ENCODE measurements around the gene KLF6.
A peak's percentile ranks its signal among the peaks of the same experiment; 100 is the strongest.

KLF6 gene

DNA sequence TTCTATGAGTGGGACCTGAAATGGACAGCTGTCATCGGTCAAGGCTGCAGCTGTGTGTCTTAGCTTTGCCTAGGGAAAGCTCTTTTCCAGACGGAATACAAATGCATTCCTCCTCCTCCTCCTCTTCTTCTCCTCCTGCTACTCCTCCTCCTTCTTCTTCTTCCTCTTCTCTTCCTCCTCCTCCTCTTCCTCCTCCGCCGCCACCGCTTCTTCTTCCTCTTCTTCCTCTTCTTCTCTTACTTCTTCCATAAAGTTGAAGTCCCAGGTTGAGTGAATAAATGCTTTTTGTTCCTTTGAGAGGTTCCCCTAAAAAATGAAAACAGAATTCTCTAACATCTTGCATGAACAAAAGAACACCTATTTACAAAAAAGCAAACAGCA, 28.7 kb downstream of the KLF6 start:
- Mint-ChIP-seq H3K9me3 (peaks cover 11 to 12% of the 10 kb centered on the region in 2 donors), H3K36me3 (peaks cover 3 to 18% of the 10 kb centered on the region in 2 donors), H3K4me1 (peaks cover 47 to 70% of the 10 kb centered on the region in 2 donors), H3K4me3 (no peak overlapping the region), H3K27ac (peak overlapping the region; percentile 99), H3K27me3 (no peaks in the 10 kb centered on the region)
- DNase-seq: no peak
- ATAC-seq (replicated peaks): no peak

DNA sequence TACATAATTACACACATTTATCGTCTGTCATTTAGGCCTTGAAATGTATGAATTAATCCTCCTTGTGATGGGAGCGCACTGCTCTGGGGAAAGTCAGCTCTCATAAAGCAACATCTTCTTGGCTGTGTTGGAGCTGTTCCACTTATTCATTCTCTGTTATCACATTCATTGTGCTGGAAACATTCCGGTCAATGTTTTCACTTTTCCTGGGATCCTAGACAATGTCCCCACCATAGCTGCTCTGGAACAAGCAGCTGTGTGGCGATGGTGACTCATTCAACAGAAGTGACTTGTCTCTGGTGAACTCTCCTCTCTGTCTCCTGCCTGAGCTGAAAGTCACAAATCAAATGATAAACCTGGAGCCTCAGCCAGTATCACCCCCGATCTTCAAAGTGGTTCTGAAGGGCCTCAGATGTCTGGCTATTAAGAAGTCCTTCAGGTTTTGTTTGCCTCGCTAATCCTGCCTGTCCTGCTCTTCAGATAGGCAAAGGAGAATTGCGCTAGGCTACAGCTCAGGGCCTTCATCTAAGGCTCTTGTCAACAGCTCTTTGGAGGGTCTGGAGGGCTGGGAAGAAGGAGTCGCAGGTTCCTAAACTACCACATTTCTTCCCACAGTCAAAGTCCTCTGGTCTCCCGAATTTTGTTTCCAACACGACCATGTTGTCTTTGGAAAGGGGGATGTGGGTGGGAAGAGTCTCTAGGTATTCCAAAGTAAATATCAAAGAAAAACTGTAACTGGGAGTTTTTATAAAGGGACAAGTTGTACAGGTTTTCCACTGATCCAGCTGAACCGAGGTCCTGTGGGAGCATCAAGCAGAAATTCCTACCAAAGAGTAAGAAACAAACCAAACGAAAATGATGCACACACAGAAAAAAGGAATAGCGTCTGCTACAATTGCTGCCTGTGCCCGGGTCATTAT, 29.3 kb downstream of the KLF6 start:
- Mint-ChIP-seq H3K27me3 (no peaks in the 10 kb centered on the region), H3K9me3 (peaks cover 8 to 9% of the 10 kb centered on the region in 2 donors), H3K36me3 (peaks cover under 1 to 14% of the 10 kb centered on the region in 2 donors), H3K4me3 (no peak overlapping the region), H3K27ac (peak overlapping the region; percentile 62), H3K4me1 (peaks cover 45 to 64% of the 10 kb centered on the region in 2 donors)
- ATAC-seq (replicated peaks) (no peak), DNase-seq (no peak)

DNA sequence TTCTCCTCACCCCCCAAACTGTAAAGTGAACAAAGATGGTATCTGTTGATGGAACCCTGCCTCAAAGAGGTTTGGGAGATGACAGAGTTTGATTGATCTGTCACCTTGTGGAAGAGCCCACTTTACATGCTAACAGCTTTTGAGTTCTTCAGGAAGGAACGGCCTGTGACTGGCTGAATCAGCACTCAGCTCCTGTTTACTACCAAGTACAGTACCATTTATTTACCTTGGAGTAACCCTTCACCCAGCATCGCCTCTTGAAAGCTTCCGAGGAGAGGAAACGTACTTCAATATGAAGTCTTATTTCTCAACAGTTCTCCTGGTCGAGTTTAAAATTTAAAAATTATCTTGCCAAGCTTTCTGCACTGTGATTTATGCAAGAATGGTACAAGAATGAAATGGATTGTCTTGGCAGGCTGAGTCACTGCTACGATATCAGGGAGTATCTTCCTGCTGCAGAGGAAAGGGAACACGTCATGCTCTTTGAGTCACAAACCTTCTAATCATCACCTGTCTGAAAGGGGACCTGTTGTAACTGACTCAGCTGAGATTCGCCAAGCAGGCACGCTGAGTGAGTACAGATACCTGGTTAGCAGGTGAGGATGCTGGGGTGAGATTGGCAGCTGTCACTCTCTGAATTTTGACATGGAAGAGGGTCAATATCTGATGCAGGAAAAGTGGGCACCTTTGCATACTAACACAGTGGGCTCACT, 30.1 kb downstream of the KLF6 start:
- no peak overlapping the region for H3K4me3 Mint-ChIP-seq
- no peaks in the 10 kb centered on the region for H3K27me3 Mint-ChIP-seq
- peaks cover 0 to 12% of the 10 kb centered on the region in 2 donors for H3K36me3 Mint-ChIP-seq
- no peak for DNase-seq
- peaks cover 45 to 64% of the 10 kb centered on the region in 2 donors for H3K4me1 Mint-ChIP-seq
- peaks cover 7% of the 10 kb centered on the region in 2 donors for H3K9me3 Mint-ChIP-seq
- ATAC-seq (replicated peaks): no peak
- H3K27ac Mint-ChIP-seq: no peak overlapping the region

DNA sequence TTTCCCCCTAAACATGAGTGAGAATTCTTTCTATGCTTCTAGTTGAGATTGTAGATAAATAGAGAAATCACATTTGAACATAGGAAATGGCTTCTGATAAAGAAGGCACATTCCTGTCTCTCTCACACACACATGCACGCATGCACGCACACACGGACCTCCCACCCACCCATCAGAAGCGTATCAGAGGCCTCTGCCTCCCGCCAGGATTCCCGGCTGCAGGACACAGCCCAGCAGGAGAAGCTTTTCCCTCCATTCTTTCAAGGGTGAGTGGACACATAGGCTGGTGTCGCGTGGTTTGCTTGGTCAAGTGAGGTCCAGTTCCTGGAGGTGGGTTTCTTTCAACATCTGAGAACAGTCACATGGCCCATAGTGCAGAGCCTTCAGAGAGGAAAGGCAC, 34.2 kb downstream of the KLF6 start:
- H3K4me3 Mint-ChIP-seq: no peak overlapping the region
- peaks cover 23 to 37% of the 10 kb centered on the region in 2 donors for H3K4me1 Mint-ChIP-seq
- DNase-seq (no peak), ATAC-seq (replicated peaks) (no peak)
- H3K36me3 Mint-ChIP-seq: no peaks in the 10 kb centered on the region
- H3K27ac Mint-ChIP-seq: no peak overlapping the region
- no peaks in the 10 kb centered on the region for H3K9me3 Mint-ChIP-seq
- peaks cover 0 to 7% of the 10 kb centered on the region in 2 donors for H3K27me3 Mint-ChIP-seq

DNA sequence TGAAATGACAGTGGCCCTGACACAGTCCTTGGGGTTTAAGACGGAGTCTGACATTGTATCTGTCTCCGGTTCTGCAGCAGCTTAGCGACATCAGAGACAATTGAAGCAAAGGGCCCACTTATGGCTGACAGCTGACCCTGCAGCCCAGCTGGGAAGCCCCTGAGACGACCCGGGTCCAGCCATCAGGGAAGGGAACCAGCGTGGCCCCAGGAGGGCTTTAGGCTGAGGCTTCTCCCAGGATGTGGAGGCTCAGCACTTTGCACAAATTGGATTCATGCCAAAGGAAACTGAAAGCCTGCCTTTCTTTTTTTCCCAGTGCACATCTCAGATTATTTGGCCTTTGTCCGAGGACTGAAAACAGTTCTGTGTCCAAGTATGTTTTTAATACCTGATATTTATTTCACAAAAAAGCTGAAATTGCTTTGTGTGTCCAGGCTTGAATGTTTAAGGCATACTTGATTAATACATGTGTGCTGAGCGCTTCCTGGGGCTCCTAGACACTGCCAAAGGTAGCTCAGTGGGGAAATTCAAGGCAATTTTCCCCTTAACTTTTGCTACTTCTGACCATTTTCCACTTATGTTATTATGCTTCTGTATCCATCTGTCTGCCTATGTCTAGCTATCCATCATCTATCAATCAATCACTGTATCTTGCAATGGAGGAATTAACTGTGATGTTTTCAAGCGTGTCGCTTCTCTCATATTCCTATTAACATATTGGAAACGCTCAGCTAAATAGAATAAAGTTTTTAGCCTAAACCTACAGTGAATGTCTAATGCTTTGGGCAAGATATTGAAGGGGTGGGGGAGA, 34.8 kb downstream of the KLF6 start:
- Mint-ChIP-seq H3K27ac (peak overlapping the region; percentile 90), H3K4me1 (peaks cover 18 to 31% of the 10 kb centered on the region in 2 donors), H3K27me3 (peaks cover 0 to 7% of the 10 kb centered on the region in 2 donors), H3K9me3 (no peaks in the 10 kb centered on the region), H3K4me3 (peak overlapping the region; percentile 72 to 74), H3K36me3 (no peaks in the 10 kb centered on the region)
- DNase-seq (no peak), ATAC-seq (replicated peaks) (peak; percentile 63 to 67)

DNA sequence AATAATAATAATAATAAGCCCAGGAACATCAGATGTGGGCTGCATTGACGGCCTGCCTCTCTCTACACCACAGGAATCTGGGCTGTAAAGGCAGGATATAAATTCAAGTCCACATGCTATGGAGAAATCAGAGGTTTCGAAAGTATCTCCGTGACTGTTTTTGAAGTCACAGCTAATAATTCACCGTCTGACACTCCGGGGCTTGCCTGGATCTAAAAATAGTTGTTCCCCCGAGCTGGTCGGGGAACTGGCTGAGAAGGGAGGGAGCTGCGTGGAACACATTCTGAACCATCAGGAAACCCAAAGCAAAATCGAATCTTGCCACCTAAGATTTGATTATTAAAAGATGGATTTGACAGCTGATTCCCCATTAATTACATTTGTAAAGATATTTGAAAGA, 35.4 kb downstream of the KLF6 start:
- Mint-ChIP-seq H3K27ac (peak overlapping the region; percentile 90), H3K27me3 (peaks cover 0 to 7% of the 10 kb centered on the region in 2 donors), H3K36me3 (no peaks in the 10 kb centered on the region), H3K4me1 (peaks cover 15 to 27% of the 10 kb centered on the region in 2 donors), H3K9me3 (no peaks in the 10 kb centered on the region), H3K4me3 (peak overlapping the region; percentile 72 to 74)
- ATAC-seq (replicated peaks) (peak; percentile 68 to 76), DNase-seq (no peak)

DNA sequence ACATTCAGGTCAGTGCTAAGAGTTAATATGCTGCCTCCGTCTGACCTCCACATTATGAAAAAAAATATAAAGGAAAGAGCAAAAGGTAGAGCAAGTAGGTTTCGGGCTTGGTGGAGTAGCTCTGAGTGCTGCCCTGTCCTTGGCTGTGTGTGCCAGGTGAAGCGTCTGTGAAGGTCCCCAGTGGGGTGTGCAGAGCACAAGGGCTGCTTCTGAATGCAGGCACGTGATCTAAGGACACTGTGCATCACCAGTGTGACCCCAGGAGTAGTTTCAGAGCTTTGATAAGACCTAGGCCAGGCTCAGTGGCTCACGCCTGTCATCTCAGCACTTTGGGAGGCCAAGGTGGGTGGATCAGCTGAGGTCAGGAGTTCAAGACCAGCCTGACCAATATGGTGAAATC, 36.0 kb downstream of the KLF6 start:
- no peak for DNase-seq
- peaks cover 15 to 27% of the 10 kb centered on the region in 2 donors for H3K4me1 Mint-ChIP-seq
- peak overlapping the region; percentile 65 for H3K27ac Mint-ChIP-seq
- no peaks in the 10 kb centered on the region for H3K9me3 Mint-ChIP-seq
- peak overlapping the region; percentile 3 to 47 for H3K4me3 Mint-ChIP-seq
- peaks cover 0 to 7% of the 10 kb centered on the region in 2 donors for H3K27me3 Mint-ChIP-seq
- no peak for ATAC-seq (replicated peaks)
- no peaks in the 10 kb centered on the region for H3K36me3 Mint-ChIP-seq

DNA sequence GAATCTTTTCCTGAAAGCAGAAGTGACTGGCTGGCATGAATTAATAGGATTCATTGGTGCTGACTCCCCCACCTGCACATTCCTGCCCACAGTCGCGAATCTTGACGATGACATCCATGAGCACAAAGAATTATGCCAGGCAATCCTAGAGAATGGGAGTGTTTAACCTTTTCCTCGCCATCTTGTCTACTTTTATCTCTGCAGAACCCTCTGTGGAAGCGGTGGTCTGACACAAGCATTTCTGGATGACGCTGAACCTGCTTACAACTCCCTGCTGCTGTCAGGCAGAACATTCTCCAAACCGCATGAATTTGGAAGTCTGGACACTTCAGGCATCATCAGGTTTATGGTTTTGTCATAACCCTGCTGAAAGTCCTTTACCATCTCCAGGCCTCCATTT, 36.5 kb downstream of the KLF6 start:
- Mint-ChIP-seq H3K27ac (no peak overlapping the region), H3K4me1 (peaks cover 15 to 27% of the 10 kb centered on the region in 2 donors), H3K9me3 (no peaks in the 10 kb centered on the region), H3K36me3 (no peaks in the 10 kb centered on the region), H3K27me3 (peaks cover 0 to 7% of the 10 kb centered on the region in 2 donors), H3K4me3 (no peak overlapping the region)
- DNase-seq (no peak), ATAC-seq (replicated peaks) (no peak)

DNA sequence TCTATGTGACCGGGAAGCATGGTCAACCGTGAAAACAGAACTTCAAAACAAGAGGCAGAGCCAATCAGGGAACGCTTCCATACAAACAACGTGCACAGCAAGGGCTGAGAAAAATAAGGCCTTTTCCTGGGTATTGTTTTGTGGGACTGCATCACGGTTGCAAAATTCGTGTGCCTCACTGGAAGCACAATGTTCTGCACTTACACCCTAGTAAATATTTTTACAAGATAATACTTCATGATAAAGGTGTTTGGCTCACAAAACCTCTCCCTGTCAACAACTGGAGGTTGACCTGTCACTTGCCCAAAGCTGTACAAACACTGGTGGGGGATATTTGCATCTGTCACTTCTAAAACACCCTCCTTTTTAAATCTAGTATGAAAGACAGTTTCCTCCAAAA, 37.0 kb downstream of the KLF6 start:
- H3K27ac Mint-ChIP-seq: no peak overlapping the region
- ATAC-seq (replicated peaks) (no peak), DNase-seq (no peak)
- H3K4me1 Mint-ChIP-seq: peaks cover 15 to 27% of the 10 kb centered on the region in 2 donors
- H3K4me3 Mint-ChIP-seq: no peak overlapping the region
- no peaks in the 10 kb centered on the region for H3K9me3 Mint-ChIP-seq
- H3K27me3 Mint-ChIP-seq: peaks cover 0 to 7% of the 10 kb centered on the region in 2 donors
- H3K36me3 Mint-ChIP-seq: no peaks in the 10 kb centered on the region

DNA sequence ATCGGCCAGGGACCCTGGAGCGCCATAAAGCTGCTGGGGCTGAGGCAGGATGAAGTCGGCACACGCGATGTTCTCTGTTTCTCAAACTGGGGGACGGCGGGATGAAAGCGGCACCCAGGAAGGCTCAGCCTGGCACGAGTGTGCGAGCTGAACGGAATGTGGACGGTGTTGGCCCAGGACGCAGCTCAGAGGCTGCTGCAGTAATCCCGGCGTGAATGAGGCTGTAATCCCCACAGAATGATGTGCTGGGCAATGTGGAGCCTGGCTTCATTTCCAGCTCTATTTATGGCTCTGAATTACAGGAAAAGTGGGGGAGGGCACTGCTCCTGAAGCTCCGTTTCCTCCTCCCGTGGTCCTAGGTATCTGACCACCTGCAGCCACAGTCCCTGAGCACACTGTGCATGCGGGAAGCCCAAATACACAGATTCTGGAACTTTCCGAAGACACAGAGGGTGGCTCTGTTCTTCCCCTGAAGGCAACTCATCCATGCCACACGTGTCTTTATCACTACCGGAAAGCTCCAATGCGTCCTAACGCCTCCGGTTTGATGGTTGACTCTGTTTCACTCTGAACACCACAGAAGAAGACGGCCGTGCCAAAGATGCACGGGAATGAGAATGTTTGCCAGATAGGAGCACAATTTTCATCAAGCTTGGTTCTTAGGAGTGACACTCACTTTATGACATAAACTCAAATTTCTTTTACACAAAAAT, 37.6 kb downstream of the KLF6 start:
- peaks cover 15 to 27% of the 10 kb centered on the region in 2 donors for H3K4me1 Mint-ChIP-seq
- no peak overlapping the region for H3K4me3 Mint-ChIP-seq
- no peaks in the 10 kb centered on the region for H3K9me3 Mint-ChIP-seq
- H3K27ac Mint-ChIP-seq: no peak overlapping the region
- no peak for DNase-seq
- no peak for ATAC-seq (replicated peaks)
- H3K36me3 Mint-ChIP-seq: no peaks in the 10 kb centered on the region
- H3K27me3 Mint-ChIP-seq: peaks cover 0 to 7% of the 10 kb centered on the region in 2 donors

DNA sequence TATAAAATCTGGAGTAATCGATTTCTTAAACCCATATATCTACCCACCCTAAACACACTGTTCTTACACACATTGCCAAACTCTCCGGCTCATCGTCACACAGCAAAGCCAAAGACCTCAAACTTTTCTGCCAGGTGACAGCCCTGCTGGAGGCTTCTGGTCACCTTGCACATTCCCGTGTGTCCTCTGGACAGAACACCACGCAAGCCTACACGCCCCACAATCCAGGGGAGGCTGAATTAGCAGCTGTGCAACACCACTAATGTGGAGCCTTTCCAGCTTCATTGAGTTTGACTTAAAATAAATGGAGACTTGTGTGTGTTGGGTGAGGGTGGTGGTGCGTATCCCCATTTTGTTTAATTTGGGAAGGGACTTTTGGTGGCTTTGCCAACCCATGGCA, 38.4 kb downstream of the KLF6 start:
- no peak for ATAC-seq (replicated peaks)
- peaks cover 14 to 22% of the 10 kb centered on the region in 2 donors for H3K4me1 Mint-ChIP-seq
- H3K27me3 Mint-ChIP-seq: peaks cover 0 to 7% of the 10 kb centered on the region in 2 donors
- no peak overlapping the region for H3K27ac Mint-ChIP-seq
- no peaks in the 10 kb centered on the region for H3K9me3 Mint-ChIP-seq
- no peak for DNase-seq
- H3K4me3 Mint-ChIP-seq: no peak overlapping the region
- H3K36me3 Mint-ChIP-seq: no peaks in the 10 kb centered on the region

DNA sequence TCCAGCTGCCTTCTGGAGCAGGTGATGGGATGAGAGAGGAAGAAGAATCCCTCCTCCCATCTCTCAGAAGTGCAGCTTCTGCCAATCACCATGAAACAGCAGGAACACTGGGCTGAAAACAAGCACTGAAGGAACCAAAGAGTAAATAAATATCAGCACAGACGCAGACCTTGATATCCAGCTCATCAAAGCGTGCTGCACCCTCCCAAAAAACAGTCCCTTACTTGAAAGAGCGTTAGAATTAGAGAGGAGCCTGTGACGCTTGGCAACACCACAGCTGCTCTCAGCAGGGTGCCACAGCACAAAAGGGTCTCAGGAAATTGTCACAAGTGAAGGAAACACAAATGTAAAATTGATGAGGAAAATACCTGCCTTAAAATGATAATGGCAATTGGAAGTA, 39.5 kb downstream of the KLF6 start:
- no peak overlapping the region for H3K27ac Mint-ChIP-seq
- H3K4me3 Mint-ChIP-seq: no peak overlapping the region
- H3K4me1 Mint-ChIP-seq: peaks cover 12 to 20% of the 10 kb centered on the region in 2 donors
- ATAC-seq (replicated peaks) (no peak), DNase-seq (no peak)
- H3K9me3 Mint-ChIP-seq: no peaks in the 10 kb centered on the region
- H3K27me3 Mint-ChIP-seq: peaks cover 0 to 7% of the 10 kb centered on the region in 2 donors
- H3K36me3 Mint-ChIP-seq: no peaks in the 10 kb centered on the region

DNA sequence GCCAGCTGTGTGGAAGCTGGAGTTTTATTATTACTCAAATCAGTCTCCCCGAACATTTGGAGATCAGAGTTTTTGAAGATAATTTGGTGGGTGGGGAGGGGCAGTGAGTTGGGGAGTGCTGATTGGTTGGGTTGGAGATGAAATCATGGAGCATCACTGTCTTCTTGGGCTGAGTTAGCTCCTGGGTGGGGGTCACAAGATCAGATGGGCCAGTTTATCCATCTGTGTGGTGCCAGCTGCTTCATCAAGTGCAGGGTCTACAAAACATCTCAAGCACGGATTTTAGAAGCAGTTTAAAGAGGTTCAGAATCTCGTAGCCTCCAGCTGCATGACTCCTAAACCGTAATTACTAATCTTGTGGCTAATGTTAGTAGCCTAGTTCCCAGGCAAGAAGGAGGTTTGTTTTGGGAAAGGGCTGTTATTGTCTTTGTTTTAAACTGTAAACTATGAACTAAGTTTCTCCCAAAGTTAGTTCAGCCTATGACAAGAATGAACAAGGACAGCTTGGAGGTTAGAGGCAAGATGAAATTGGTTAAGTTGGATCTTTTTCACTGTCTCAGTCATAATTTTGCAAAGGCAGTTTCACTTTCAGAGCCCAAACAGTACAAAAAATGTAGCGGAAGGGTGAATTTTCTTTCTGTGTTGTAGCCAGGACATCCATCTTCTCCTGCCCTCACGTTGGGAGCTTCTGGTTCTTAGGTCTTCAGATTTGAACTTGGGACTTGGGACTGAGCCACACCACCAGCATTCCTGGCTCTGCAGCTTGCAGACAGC, 43.1 kb downstream of the KLF6 start:
- Mint-ChIP-seq H3K36me3 (no peaks in the 10 kb centered on the region), H3K4me1 (peaks cover 6 to 7% of the 10 kb centered on the region in 2 donors), H3K27ac (no peak overlapping the region), H3K27me3 (peaks cover 0 to 4% of the 10 kb centered on the region in 2 donors), H3K9me3 (no peaks in the 10 kb centered on the region), H3K4me3 (no peak overlapping the region)
- no peak for DNase-seq
- ATAC-seq (replicated peaks): no peak

Data from stimulated activated naive B cell treated with anti-CD40 and anti-IgM and Interleukin-4, amounts not matched to agents 10 μg/mL and 1 μg/mL and 100 μg/mL, for 72 hours (primary cell).